ENCODE results near the gene PCP4L1. TPM values are rescaled to one million over a fixed set of nuclear protein-coding genes. Genes with fewer than 3 reads are reported as not detected.

PCP4L1 gene
- total RNA-seq, 1 experiment from 2014 or later, result 0.83 TPM

- Histone ChIP-seq H2BK20ac (ENCODE audit: low read depth, low read length, poor library complexity, severe bottlenecking) (no peak overlapping the region), H2AK5ac (ENCODE audit: insufficient read length, low read length) (peak overlapping the region; percentile 66), H2BK12ac (ENCODE audit: insufficient read length, low read depth, low read length) (peak overlapping the region; percentile 88), H2BK120ac (ENCODE audit: low read depth, low read length, poor library complexity, severe bottlenecking) (no peak overlapping the region), H3T11ph (ENCODE audit: low read length) (no peak overlapping the region), H4K8ac (replicated peaks; ENCODE audit: insufficient read length, low read depth, low read length) (no peak overlapping the region), H3K18ac (ENCODE audit: insufficient read length, low read depth, low read length) (peak overlapping the region; percentile 85), H2AFZ (ENCODE audit: low read length) (no peak overlapping the region), H2BK5ac (ENCODE audit: insufficient read length, low read length) (no peak overlapping the region), H3K23ac (ENCODE audit: insufficient read length, low read depth, low read length) (no peak overlapping the region), H3K23me2 (ENCODE audit: insufficient read length, low read depth, low read length, poor library complexity, severe bottlenecking) (peaks cover 12% of the 10 kb centered on the region), H3K56ac (ENCODE audit: insufficient read length, low read depth, low read length) (no peak overlapping the region), H3K9me3 (ENCODE audit: control insufficient read depth, low read depth, low read length) (no peaks in the 10 kb centered on the region), H2BK15ac (ENCODE audit: low read depth, low read length) (no peak overlapping the region), H3K4ac (ENCODE audit: low read depth, low read length) (no peak overlapping the region; the same call in 1 of the 2 replicates), H4K20me1 (ENCODE audit: control insufficient read depth, insufficient read depth, insufficient read length) (no peaks in the 10 kb centered on the region), H3K79me2 (ENCODE audit: insufficient read depth, low read length) (no peaks in the 10 kb centered on the region; the same call in 1 of the 2 replicates), H3K27ac (ENCODE audit: insufficient read length, low read depth, low read length) (peak overlapping the region; percentile 89), H3K4me1 (ENCODE audit: insufficient read depth, low read length) (peaks cover 3% of the 10 kb centered on the region; the same call in 1 of the 2 replicates), H3K9ac (ENCODE audit: extremely low read depth, insufficient read length, low read length) (peak overlapping the region; percentile 91), H3K79me1 (ENCODE audit: insufficient read depth, low read depth, low read length, poor library complexity, severe bottlenecking) (no peaks in the 10 kb centered on the region), H4K5ac (ENCODE audit: insufficient read length, low read depth, low read length) (peak overlapping the region; percentile 18), H3K14ac (ENCODE audit: insufficient read depth, low read length) (peak overlapping the region; percentile 94; the same call in 1 of the 2 replicates), H3K4me2 (ENCODE audit: insufficient read depth, insufficient read length, low read length) (peak overlapping the region; percentile 78), H3K27me3 (ENCODE audit: insufficient read depth, low read length) (no peaks in the 10 kb centered on the region), H4K91ac (ENCODE audit: insufficient read length, low read depth, low read length) (no peak overlapping the region)
- peak overlapping the region; percentile 99 for H3K27ac Mint-ChIP-seq
- peaks cover 30 to 41% of the 10 kb centered on the region in 2 experiments for H3K4me1 Mint-ChIP-seq
- no CpG with 5 or more reads among the region's 28 CpGs for WGBS (ENCODE audit: extremely low coverage, insufficient read length, low lambda C conversion rate)
- TF ChIP-seq, protein P1, sequence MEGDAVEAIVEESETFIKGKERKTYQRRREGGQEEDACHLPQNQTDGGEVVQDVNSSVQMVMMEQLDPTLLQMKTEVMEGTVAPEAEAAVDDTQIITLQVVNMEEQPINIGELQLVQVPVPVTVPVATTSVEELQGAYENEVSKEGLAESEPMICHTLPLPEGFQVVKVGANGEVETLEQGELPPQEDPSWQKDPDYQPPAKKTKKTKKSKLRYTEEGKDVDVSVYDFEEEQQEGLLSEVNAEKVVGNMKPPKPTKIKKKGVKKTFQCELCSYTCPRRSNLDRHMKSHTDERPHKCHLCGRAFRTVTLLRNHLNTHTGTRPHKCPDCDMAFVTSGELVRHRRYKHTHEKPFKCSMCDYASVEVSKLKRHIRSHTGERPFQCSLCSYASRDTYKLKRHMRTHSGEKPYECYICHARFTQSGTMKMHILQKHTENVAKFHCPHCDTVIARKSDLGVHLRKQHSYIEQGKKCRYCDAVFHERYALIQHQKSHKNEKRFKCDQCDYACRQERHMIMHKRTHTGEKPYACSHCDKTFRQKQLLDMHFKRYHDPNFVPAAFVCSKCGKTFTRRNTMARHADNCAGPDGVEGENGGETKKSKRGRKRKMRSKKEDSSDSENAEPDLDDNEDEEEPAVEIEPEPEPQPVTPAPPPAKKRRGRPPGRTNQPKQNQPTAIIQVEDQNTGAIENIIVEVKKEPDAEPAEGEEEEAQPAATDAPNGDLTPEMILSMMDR (conservative IDR thresholded peaks at IDR 0.05), result no peak
- no peak for DNase-seq
- H3K36me3 Mint-ChIP-seq (ENCODE audit: insufficient read depth in 1 of 3, low read depth in 3 of 3), result peaks cover 0 to 4% (median 0%) of the 10 kb centered on the region in 3 experiments; a peak in 2 of 7 replicates
- no peaks in the 10 kb centered on the region for H3K9me3 Mint-ChIP-seq
- peaks cover 1% of the 10 kb centered on the region; the same call in 1 of the 2 replicates for H3K27me3 Mint-ChIP-seq (ENCODE audit: low read depth)
- peak overlapping the region; percentile 98 to 99 for H3K4me3 Mint-ChIP-seq
These were observed 55.1 kb downstream of the PCP4L1 start for GRCh38 chr1:161313554-161314200.
